Adrenal gland (tissue), 12 donors: ENCODE results near the gene CHEK2. TPM values are rescaled to one million over a fixed set of nuclear protein-coding genes. Genes with fewer than 3 reads are reported as not detected.
A peak's percentile ranks its signal among the peaks of the same experiment; 100 is the strongest.
"Not testable (repeated sequence)": the region's sequence is repeated elsewhere in the genome, so short reads cannot be mapped to it uniquely, and the experiment has no call there.

ENCODE experiments used
- DNase-seq, 7 donors: peaks; one replicate each; pipeline ENCODE4 v3.0.0-alpha.2; 2019 to 2020
- H3K27ac ChIP-seq, 5 donors: fragments of 200-600 bp; sonication (generic) in 4 of 5; 1 replicate in 3 of 5; 2 replicates in 2 of 5; pipeline versions ENCODE4 v1.5.1 to v1.8.0; 2016 to 2020; ENCODE audit warnings: mild to moderate bottlenecking in 1 of 5
- H3K27me3 ChIP-seq: fragments of 200-600 bp; 2 replicates; pipeline ENCODE4 v1.8.0; 2021
- H3K36me3 ChIP-seq, 2 donors: fragments of 200-600 bp; replicated peaks in 1 of 2; 1 replicate in 1 of 2; 2 replicates in 1 of 2; pipeline versions ENCODE4 v1.5.1 to v1.8.0; 2018 to 2022
- H3K4me1 ChIP-seq, 2 donors: fragments of 200-600 bp; replicated peaks in 1 of 2; 1 replicate in 1 of 2; 2 replicates in 1 of 2; pipeline versions ENCODE4 v1.5.1 to v1.8.0; 2018 to 2021
- H3K4me3 ChIP-seq, 4 donors: fragments of 200-600 bp; sonication (generic) in 3 of 4; one replicate each; pipeline ENCODE4 v1.5.1; 2016 to 2018
- H3K9me3 ChIP-seq, 3 donors: fragments of 200-600 bp; sonication (generic) in 1 of 3; replicated peaks in 1 of 3; 1 replicate in 2 of 3; 2 replicates in 1 of 3; pipeline versions ENCODE4 v1.5.1 to v1.8.0; 2016 to 2021
- POLR2A ChIP-seq, 2 donors: fragments of 450-650 bp; IDR thresholded peaks; one replicate each; pipeline ENCODE4 v1.6.1; 2017; ENCODE audit warnings: antibody characterized with exemption in 2 of 2, mild to moderate bottlenecking in 2 of 2, moderate library complexity in 1 of 2
- WGBS, 4 donors: extraction: QIAGEN DNeasy Blood & Tissue Kit in 2 of 4; methylation state at CpG; one replicate each; pipeline versions ENCODE4 v1.1.5 to v1.1.7; 2013 to 2017; 5-methylcytosine and 5-hydroxymethylcytosine counted together
- intact Hi-C, 2 donors: fragments of 100-400 bp; cut with DNase I; formaldehyde crosslinking; loops; one replicate each; pipeline versions ENCODE4 v1.14.1 to v1.15.0; 2022 to 2023
- polyA plus RNA-seq, 3 donors: library from polyadenylated mRNA; stranded (reverse); fragments of 200-250 nt in 2 of 3; fragments of 350-450 nt in 1 of 3; fragmentation: Illumina TruSeq in 1 of 3; extraction: RNeasy Lipid Tissue Mini Kit (QIAGEN cat#74804) in 1 of 3; gene quantifications; one replicate each; pipeline ENCODE4 v1.2.3, GENCODE V29; 2013 to 2014
- total RNA-seq, 9 donors: library from RNA; depleted of rRNA in 4 of 9; stranded (reverse); fragments of >200 nt in 4 of 9; fragments of 120-200 nt in 1 of 9; fragmentation: NEBNext Ultra II Directional in 1 of 9; extraction: Animal tissue kit (Norgen Biotek cat#: 25700) in 1 of 9; gene quantifications; one replicate each; pipeline versions ENCODE4 v1.1.0 to v1.2.4, GENCODE V29; 2013 to 2023
- TF ChIP-seq, protein P1 (sequence below), 6 experiments: fragments of 450-650 bp in 4 of 6; fragments of 200-600 bp in 2 of 6; sonication (generic) in 1 of 6; IDR thresholded peaks; 1 replicate in 5 of 6; 2 replicates in 1 of 6; pipeline versions ENCODE4 v1.5.1 to v1.8.0; 2016 to 2021; ENCODE audit warnings: antibody characterized with exemption in 6 of 6, mild to moderate bottlenecking in 2 of 6, moderate library complexity in 1 of 6
- donor health status: healthy with polysubstance abuse.
- donor health status: Bipolar disorder and iron deficiency.
- donor health status: DM: yes; HTN: yes; CAD: no.
- donor health status: DM: no; HTN: no; CAD: no.
- donor health status: DM: no; HTN: no; CAD: no.
- donor health status: DM: yes; HTN: yes; CAD: no.

The CHEK2 gene
- total and polyA plus RNA-seq, 12 donors, result 3.2 to 45.0 (median 13.4) TPM

DNA sequence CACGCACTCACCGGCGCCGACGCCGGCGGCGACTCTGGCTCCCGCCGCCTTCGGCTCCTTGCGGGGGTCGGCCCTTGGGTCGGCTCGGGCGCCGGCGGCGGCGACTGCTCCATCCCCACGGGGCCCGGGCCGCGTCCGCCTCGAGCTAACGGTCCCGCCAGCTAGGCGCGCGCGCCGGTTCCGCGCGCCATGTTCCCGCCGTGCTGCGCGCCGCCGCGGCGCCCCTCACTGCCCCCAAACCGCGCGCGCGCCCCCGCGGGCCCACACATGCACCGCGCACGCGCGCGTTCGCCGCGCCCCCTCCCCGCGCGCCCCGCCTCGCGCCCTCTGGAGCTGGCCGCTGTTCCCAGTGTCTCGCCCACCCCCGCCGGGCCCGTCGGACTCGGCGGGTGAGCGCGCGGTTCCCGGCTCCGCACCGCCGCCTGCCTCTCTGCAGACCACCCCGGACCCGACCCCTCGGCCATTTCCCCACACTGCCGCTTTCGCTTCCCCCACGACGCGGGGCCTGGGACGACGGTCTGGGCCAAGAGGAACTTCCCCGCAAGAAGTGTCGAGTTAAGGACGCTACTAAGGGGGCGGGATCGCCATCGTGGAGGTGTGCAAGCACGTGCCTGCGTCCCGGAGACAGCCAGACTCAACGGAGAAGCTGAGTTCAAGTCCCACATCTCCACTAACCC lies 61.9 kb downstream of the CHEK2 start, which contains the start of gene TTC28:
TSS of gene TTC28 (minus strand) at position 230 of the 677 bp plus-strand sequence. CDS start at position 113, 117 bp downstream.
- H3K9me3 ChIP-seq, H3K4me1 ChIP-seq, H3K27me3 ChIP-seq, intact Hi-C loops, H3K36me3 ChIP-seq: not testable (repeated sequence)
- H3K4me3 ChIP-seq, result peak within 1 kb of the TSS in 3 of 4 donors; percentile 60 to 94 (median 73)
- H3K27ac ChIP-seq, result peak within 1 kb of the TSS in 3 of 5 donors; percentile 62 to 82 (median 70)
- TF ChIP-seq POLR2A (IDR thresholded peaks at IDR 0.05), result peak; percentile 18 to 47
- 0 to 9% (median 3%) methylated on average over 19 to 101 of the region's 101 CpGs for WGBS, 4 donors
- peak; percentile 70 to 89 (median 84) for DNase-seq

DNA sequence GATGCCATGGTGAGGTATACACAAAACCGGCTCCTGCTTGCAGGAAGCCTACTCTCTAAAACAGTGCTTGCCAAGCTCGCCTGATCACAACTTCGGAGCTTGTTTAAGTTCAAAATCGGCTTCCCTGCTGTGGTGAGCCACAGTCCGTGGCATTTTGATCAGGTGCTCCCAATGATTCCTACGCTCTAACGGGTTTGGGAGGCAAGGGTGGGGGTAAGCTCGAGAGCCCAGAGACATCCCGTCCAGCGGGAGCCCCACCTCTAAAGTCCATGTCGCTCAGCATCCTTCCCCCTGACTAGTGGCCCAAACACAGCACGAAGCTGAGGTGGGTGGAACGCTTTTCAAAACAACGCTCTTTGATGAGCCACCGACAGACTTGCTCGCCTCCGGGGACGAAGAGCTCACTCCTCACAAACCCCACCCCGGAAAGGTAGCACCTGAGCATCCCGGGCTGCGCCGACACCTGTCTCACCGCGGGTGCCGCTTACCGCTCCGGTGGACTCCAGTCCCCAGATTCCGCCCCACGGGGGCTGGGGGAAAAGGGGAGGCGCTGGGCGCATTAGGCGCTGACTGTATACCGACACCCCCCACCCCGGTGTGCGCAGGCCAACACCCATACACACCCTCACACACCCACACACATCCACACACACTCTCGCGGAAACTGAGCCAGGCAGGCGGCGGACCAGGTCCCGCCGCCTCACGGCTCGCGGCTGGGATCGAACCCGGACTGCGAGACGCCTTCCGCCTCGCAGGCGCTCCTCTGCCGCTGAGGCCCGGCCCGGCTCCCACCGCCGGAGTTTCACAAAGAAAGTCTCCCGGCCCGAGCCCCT lies 62.6 kb downstream of the CHEK2 start:
- H3K9me3 ChIP-seq, H3K36me3 ChIP-seq, H3K4me1 ChIP-seq, H3K27me3 ChIP-seq, intact Hi-C loops: not testable (repeated sequence)
- DNase-seq, result peak; percentile 21 to 53 (median 38)
- peak overlapping the region in 3 of 4 donors; percentile 38 to 94 (median 60) for H3K4me3 ChIP-seq
- WGBS, 4 donors, result 11 to 35% (median 17%) methylated on average over 10 to 58 of the region's 58 CpGs
- peak overlapping the region in 3 of 5 donors; percentile 62 to 82 (median 70) for H3K27ac ChIP-seq

DNA sequence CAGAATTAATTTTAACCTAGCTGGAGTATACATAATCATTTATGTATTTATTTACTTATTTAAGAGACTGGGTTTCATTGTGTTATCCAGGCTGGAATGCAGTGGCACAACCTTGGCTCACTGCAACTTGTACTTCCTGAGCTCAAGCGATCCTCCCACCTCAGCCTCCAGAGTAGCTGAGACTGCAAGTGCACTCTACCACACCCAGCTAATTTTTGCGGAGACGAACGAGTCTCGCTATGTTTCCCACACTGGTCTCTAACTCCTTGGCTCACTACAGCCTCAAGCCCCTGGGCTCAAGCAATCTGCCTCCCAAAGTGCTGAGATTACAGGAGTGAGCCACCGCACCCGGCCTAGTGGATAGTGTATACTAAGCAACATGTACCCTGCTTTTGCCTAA lies 63.5 kb downstream of the CHEK2 start:
- intact Hi-C loops, H3K27ac ChIP-seq, H3K36me3 ChIP-seq, H3K27me3 ChIP-seq, H3K4me1 ChIP-seq, H3K9me3 ChIP-seq, H3K4me3 ChIP-seq, DNase-seq: not testable (repeated sequence)
- 81 to 84% (median 83%) methylated on average over 7 of the region's 7 CpGs for WGBS, 4 donors

DNA sequence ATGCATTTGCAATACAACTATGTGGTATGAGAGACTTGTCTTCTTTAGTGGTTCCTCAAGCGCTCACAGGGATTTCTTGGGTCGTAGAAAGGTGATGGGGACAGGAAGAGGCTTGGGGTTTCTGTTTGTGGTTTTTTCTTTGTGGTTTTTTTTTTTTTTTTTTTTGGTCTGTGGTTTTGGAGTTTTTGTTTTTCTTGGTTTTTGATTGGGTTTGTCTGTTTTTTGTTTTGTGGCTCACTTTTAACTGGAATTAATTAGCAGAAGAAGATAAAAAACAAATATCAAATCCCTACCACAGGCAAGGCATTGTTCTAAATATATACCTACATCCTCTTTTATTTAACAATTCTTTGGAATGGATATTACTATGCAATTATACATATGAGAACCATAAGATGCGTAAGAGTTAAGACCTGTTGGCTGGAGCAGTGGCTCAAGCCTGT lies 67.5 kb downstream of the CHEK2 start:
- Histone ChIP-seq H3K27me3 (no peaks in the 10 kb centered on the region), H3K4me3 (no peak overlapping the region), H3K9me3 (no peaks in the 10 kb centered on the region), H3K36me3 (no peaks in the 10 kb centered on the region), H3K27ac (no peak overlapping the region), H3K4me1 (peaks cover 0 to 6% of the 10 kb centered on the region in 2 donors)
- TF ChIP-seq POLR2A (IDR thresholded peaks at IDR 0.05), result no peak
- TF ChIP-seq, protein P1, sequence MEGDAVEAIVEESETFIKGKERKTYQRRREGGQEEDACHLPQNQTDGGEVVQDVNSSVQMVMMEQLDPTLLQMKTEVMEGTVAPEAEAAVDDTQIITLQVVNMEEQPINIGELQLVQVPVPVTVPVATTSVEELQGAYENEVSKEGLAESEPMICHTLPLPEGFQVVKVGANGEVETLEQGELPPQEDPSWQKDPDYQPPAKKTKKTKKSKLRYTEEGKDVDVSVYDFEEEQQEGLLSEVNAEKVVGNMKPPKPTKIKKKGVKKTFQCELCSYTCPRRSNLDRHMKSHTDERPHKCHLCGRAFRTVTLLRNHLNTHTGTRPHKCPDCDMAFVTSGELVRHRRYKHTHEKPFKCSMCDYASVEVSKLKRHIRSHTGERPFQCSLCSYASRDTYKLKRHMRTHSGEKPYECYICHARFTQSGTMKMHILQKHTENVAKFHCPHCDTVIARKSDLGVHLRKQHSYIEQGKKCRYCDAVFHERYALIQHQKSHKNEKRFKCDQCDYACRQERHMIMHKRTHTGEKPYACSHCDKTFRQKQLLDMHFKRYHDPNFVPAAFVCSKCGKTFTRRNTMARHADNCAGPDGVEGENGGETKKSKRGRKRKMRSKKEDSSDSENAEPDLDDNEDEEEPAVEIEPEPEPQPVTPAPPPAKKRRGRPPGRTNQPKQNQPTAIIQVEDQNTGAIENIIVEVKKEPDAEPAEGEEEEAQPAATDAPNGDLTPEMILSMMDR (IDR thresholded peaks at IDR 0.05), result no peak
- intact Hi-C loops, result no loop called here
- DNase-seq, result no peak
- 70 to 74% (median 72%) methylated on average over 3 of the region's 3 CpGs for WGBS, 4 donors

DNA sequence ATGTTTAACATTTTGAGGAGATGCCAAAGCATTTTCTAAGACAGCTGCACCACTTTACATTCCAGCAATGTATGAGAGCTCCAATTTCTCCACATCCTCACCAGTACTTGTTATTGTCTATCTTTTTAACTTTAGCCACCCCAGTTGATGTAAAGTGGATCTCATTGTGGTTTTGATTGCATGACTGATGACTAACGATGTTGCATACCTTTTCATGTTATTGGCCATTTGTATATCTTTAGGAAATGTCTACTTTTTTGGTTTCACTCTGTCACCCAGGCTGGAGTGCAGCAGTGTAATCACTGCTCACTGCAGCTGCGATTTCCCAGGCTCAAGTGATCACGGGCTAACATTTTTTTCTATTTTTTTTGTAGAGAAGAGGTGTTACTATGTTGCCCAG lies 70.9 kb downstream of the CHEK2 start:
- H3K9me3 ChIP-seq, result no peaks in the 10 kb centered on the region
- H3K4me1 ChIP-seq, result no peaks in the 10 kb centered on the region
- no peak for TF ChIP-seq POLR2A (IDR thresholded peaks at IDR 0.05)
- TF ChIP-seq, protein P1 (IDR thresholded peaks at IDR 0.05), result no peak
- DNase-seq, result no peak
- no peak overlapping the region for H3K4me3 ChIP-seq
- H3K36me3 ChIP-seq, result no peaks in the 10 kb centered on the region
- intact Hi-C loops, result no loop called here
- WGBS, 4 donors, result 92 to 98% (median 97%) methylated on average over 3 of the region's 3 CpGs
- H3K27ac ChIP-seq, result no peak overlapping the region
- H3K27me3 ChIP-seq, result no peaks in the 10 kb centered on the region
